ENCODE results near the gene ATP9A.
"Not testable (repeated sequence)": the region's sequence is repeated elsewhere in the genome, so short reads cannot be mapped to it uniquely, and the experiment has no call there.

ATP9A gene

GRCh38 chr20:51569815-51570738 is 198.1 kb downstream of the ATP9A start:
- no peak overlapping the region for H3K27ac ChIP-seq (ENCODE audit: low read depth, low read length)
- peaks cover 2% of the 10 kb centered on the region for H3K4me1 ChIP-seq (ENCODE audit: control insufficient read depth, insufficient read depth, low read length)
- H3K9ac ChIP-seq (ENCODE audit: low read length), result no peak overlapping the region
- H3K4me3 ChIP-seq (ENCODE audit: low read length), result no peak overlapping the region
- no peaks in the 10 kb centered on the region for H3K36me3 ChIP-seq (ENCODE audit: control insufficient read depth, insufficient read depth, low read length)
- no peaks in the 10 kb centered on the region for H3K27me3 ChIP-seq (ENCODE audit: control insufficient read depth, insufficient read depth, low read length)

- H3K4me1 ChIP-seq (ENCODE audit: control insufficient read depth, insufficient read depth, low read length); H3K27ac ChIP-seq (ENCODE audit: low read depth, low read length); H3K27me3 ChIP-seq (ENCODE audit: control insufficient read depth, insufficient read depth, low read length); H3K4me3 ChIP-seq (ENCODE audit: low read length); H3K9ac ChIP-seq (ENCODE audit: low read length); H3K36me3 ChIP-seq (ENCODE audit: control insufficient read depth, insufficient read depth, low read length): not testable (repeated sequence)
Measured at GRCh38 chr20:51568533-51568932, 199.7 kb downstream of the ATP9A start.

- no peaks in the 10 kb centered on the region for H3K27me3 ChIP-seq (ENCODE audit: control insufficient read depth, insufficient read depth, low read length)
- no peak overlapping the region for H3K27ac ChIP-seq (ENCODE audit: low read depth, low read length)
- H3K4me3 ChIP-seq (ENCODE audit: low read length), result no peak overlapping the region
- H3K9ac ChIP-seq (ENCODE audit: low read length), result no peak overlapping the region
- H3K4me1 ChIP-seq (ENCODE audit: control insufficient read depth, insufficient read depth, low read length), result peaks cover 10% of the 10 kb centered on the region
- H3K36me3 ChIP-seq (ENCODE audit: control insufficient read depth, insufficient read depth, low read length), result no peaks in the 10 kb centered on the region
Measured at GRCh38 chr20:51567622-51568021, 200.6 kb downstream of the ATP9A start.

GRCh38 chr20:51566594-51566993 is 201.6 kb downstream of the ATP9A start:
- H3K4me3 ChIP-seq (ENCODE audit: low read length), result no peak overlapping the region
- H3K36me3 ChIP-seq (ENCODE audit: control insufficient read depth, insufficient read depth, low read length), result no peaks in the 10 kb centered on the region
- peaks cover 10% of the 10 kb centered on the region for H3K4me1 ChIP-seq (ENCODE audit: control insufficient read depth, insufficient read depth, low read length)
- H3K9ac ChIP-seq (ENCODE audit: low read length), result no peak overlapping the region
- H3K27ac ChIP-seq (ENCODE audit: low read depth, low read length), result no peak overlapping the region
- H3K27me3 ChIP-seq (ENCODE audit: control insufficient read depth, insufficient read depth, low read length), result no peaks in the 10 kb centered on the region

- Histone ChIP-seq H3K4me3 (ENCODE audit: low read length) (no peak overlapping the region), H3K36me3 (ENCODE audit: control insufficient read depth, insufficient read depth, low read length) (no peaks in the 10 kb centered on the region), H3K27me3 (ENCODE audit: control insufficient read depth, insufficient read depth, low read length) (no peaks in the 10 kb centered on the region), H3K4me1 (ENCODE audit: control insufficient read depth, insufficient read depth, low read length) (peaks cover 16% of the 10 kb centered on the region), H3K9ac (ENCODE audit: low read length) (no peak overlapping the region), H3K27ac (ENCODE audit: low read depth, low read length) (no peak overlapping the region)
Measured at GRCh38 chr20:51565298-51566144, 202.7 kb downstream of the ATP9A start.

- Histone ChIP-seq H3K9ac (ENCODE audit: low read length) (no peak overlapping the region), H3K4me1 (ENCODE audit: control insufficient read depth, insufficient read depth, low read length) (peaks cover 20% of the 10 kb centered on the region), H3K36me3 (ENCODE audit: control insufficient read depth, insufficient read depth, low read length) (no peaks in the 10 kb centered on the region), H3K4me3 (ENCODE audit: low read length) (peak overlapping the region; percentile 19), H3K27me3 (ENCODE audit: control insufficient read depth, insufficient read depth, low read length) (no peaks in the 10 kb centered on the region), H3K27ac (ENCODE audit: low read depth, low read length) (peak overlapping the region; percentile 91)
Measured at GRCh38 chr20:51563486-51564332, 204.5 kb downstream of the ATP9A start.

- H3K27ac ChIP-seq (ENCODE audit: low read depth, low read length), result peak overlapping the region; percentile 91
- H3K4me1 ChIP-seq (ENCODE audit: control insufficient read depth, insufficient read depth, low read length), result peaks cover 20% of the 10 kb centered on the region
- H3K9ac ChIP-seq (ENCODE audit: low read length), result no peak overlapping the region
- H3K4me3 ChIP-seq (ENCODE audit: low read length), result peak overlapping the region; percentile 72
- H3K27me3 ChIP-seq (ENCODE audit: control insufficient read depth, insufficient read depth, low read length), result no peaks in the 10 kb centered on the region
- no peaks in the 10 kb centered on the region for H3K36me3 ChIP-seq (ENCODE audit: control insufficient read depth, insufficient read depth, low read length)
Measured at GRCh38 chr20:51563174-51563485, 205.1 kb downstream of the ATP9A start.

GRCh38 chr20:51562332-51563173 is 205.6 kb downstream of the ATP9A start:
- Histone ChIP-seq H3K27ac (ENCODE audit: low read depth, low read length) (peak overlapping the region; percentile 91), H3K4me3 (ENCODE audit: low read length) (peak overlapping the region; percentile 72), H3K36me3 (ENCODE audit: control insufficient read depth, insufficient read depth, low read length) (no peaks in the 10 kb centered on the region), H3K9ac (ENCODE audit: low read length) (peak overlapping the region; percentile 19), H3K4me1 (ENCODE audit: control insufficient read depth, insufficient read depth, low read length) (peaks cover 20% of the 10 kb centered on the region), H3K27me3 (ENCODE audit: control insufficient read depth, insufficient read depth, low read length) (no peaks in the 10 kb centered on the region)

GRCh38 chr20:51562027-51562331 is 206.2 kb downstream of the ATP9A start:
- Histone ChIP-seq H3K27ac (ENCODE audit: low read depth, low read length) (peak overlapping the region; percentile 91), H3K27me3 (ENCODE audit: control insufficient read depth, insufficient read depth, low read length) (no peaks in the 10 kb centered on the region), H3K4me1 (ENCODE audit: control insufficient read depth, insufficient read depth, low read length) (peaks cover 20% of the 10 kb centered on the region), H3K36me3 (ENCODE audit: control insufficient read depth, insufficient read depth, low read length) (no peaks in the 10 kb centered on the region), H3K4me3 (ENCODE audit: low read length) (peak overlapping the region; percentile 72), H3K9ac (ENCODE audit: low read length) (peak overlapping the region; percentile 19)

GRCh38 chr20:51560550-51561307 is 207.5 kb downstream of the ATP9A start:
- Histone ChIP-seq H3K27ac (ENCODE audit: low read depth, low read length) (no peak overlapping the region), H3K4me3 (ENCODE audit: low read length) (peak overlapping the region; percentile 19)

GRCh38 chr20:51560042-51560441 is 208.1 kb downstream of the ATP9A start:
- H3K27me3 ChIP-seq (ENCODE audit: control insufficient read depth, insufficient read depth, low read length), result no peaks in the 10 kb centered on the region

More at GRCh38 chr20:51560550-51561307, 207.5 kb downstream of the ATP9A start:
- Histone ChIP-seq H3K36me3 (ENCODE audit: control insufficient read depth, insufficient read depth, low read length) (no peaks in the 10 kb centered on the region), H3K9ac (ENCODE audit: low read length) (no peak overlapping the region), H3K4me1 (ENCODE audit: control insufficient read depth, insufficient read depth, low read length) (peaks cover 20% of the 10 kb centered on the region), H3K27me3 (ENCODE audit: control insufficient read depth, insufficient read depth, low read length) (no peaks in the 10 kb centered on the region)

More at GRCh38 chr20:51560042-51560441, 208.1 kb downstream of the ATP9A start:
- Histone ChIP-seq H3K4me1 (ENCODE audit: control insufficient read depth, insufficient read depth, low read length) (peaks cover 18% of the 10 kb centered on the region), H3K36me3 (ENCODE audit: control insufficient read depth, insufficient read depth, low read length) (no peaks in the 10 kb centered on the region), H3K9ac (ENCODE audit: low read length) (no peak overlapping the region), H3K4me3 (ENCODE audit: low read length) (no peak overlapping the region), H3K27ac (ENCODE audit: low read depth, low read length) (no peak overlapping the region)
